Measurements from ENCODE around the gene WSCD2. TPM values are rescaled to one million over a fixed set of nuclear protein-coding genes. Genes with fewer than 3 reads are reported as not detected.
A peak's percentile ranks its signal among the peaks of the same experiment; 100 is the strongest.
"Not testable (repeated sequence)": the region's sequence is repeated elsewhere in the genome, so short reads cannot be mapped to it uniquely, and the experiment has no call there.

WSCD2 gene
- polyA plus RNA-seq, 4 donors: 6.9 to 10.4 (median 8.8) TPM

GRCh38 chr12:108191938-108192337 lies 62.9 kb downstream of the WSCD2 start:
- DNase-seq (ENCODE audit: low read depth in 4 of 4, low spot score in 2 of 4): no peak

- no peak for DNase-seq (ENCODE audit: low read depth in 4 of 4, low spot score in 2 of 4)
Measured at GRCh38 chr12:108193493-108193892, 64.4 kb downstream of the WSCD2 start.

GRCh38 chr12:108193917-108194316 lies 64.8 kb downstream of the WSCD2 start:
- DNase-seq (ENCODE audit: low read depth in 4 of 4, low spot score in 2 of 4): no peak

- DNase-seq (ENCODE audit: low read depth in 4 of 4, low spot score in 2 of 4): no peak
Measured at GRCh38 chr12:108194585-108194984, 65.5 kb downstream of the WSCD2 start.

GRCh38 chr12:108196319-108196718 lies 67.2 kb downstream of the WSCD2 start:
- no peak for DNase-seq (ENCODE audit: low read depth in 4 of 4, low spot score in 2 of 4)

DNA sequence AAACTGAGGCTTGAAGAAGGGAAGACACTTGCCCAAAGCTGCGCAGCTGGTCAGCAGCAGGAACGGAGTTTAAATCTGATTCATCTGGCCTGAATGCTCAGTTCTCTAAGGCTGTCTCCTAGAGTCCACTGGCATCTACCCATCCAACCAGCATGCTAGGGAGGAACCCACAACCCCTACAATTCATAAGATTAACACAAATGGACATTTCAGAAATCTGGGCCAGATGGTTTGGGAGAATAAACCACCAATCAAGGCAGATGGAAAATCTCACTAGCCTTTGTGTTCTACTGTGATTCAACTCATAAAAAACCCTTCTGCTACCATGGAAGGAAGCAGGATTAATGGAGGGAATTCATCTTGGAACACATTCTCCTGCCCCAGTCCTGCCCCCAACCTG lies 67.8 kb downstream of the WSCD2 start:
- no peak for DNase-seq (ENCODE audit: low read depth in 4 of 4, low spot score in 2 of 4)

DNA sequence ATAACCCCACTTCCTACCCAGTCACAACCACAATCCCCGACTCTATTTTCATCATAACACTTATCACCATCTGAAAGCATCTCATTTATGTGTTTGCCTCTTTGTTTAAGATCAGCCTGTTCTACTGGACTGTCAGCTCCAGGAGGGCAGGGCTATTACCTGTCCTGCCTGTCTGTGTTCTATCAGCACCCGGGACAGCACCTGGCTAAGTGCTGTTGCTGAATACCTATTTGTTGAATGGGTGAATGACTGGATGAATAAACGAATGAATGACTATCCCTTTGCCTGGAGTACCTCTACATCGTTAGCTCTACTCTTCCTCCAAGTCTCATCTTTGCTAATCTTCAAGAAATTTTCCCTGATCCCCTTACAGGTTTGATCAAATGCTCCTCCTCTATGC lies 69.0 kb downstream of the WSCD2 start:
- DNase-seq (ENCODE audit: low read depth in 4 of 4, low spot score in 2 of 4): no peak

- no peak for DNase-seq (ENCODE audit: low read depth in 4 of 4, low spot score in 2 of 4)
Measured at GRCh38 chr12:108199106-108199505, 70.0 kb downstream of the WSCD2 start.

- no peak for DNase-seq (ENCODE audit: low read depth in 4 of 4, low spot score in 2 of 4)
Measured at GRCh38 chr12:108201808-108202207, 72.7 kb downstream of the WSCD2 start.

GRCh38 chr12:108204117-108204987 lies 75.3 kb downstream of the WSCD2 start:
- no peak for DNase-seq (ENCODE audit: low read depth in 4 of 4, low spot score in 2 of 4)

DNA sequence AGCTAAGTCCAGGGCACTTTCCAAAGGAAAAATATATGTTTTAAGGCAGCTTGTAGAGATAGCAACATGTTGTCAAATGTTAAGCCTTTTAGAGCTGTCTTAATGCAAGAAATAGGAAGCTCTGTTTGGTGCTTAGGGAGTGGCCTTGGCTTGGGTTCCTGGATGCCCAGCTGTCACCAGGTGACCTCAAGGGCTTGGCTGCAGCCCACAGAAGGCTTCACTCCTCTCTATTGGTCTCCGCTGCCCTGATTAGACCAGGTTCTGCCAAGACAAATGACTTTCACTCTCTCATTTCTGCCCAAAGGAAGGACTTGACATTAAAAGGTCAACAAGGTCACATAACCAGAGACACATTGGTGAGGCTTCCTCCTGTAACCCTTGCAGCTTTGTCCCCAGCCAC lies 76.8 kb downstream of the WSCD2 start:
- no peak for DNase-seq (ENCODE audit: low read depth in 4 of 4, low spot score in 2 of 4)

- DNase-seq (ENCODE audit: low read depth in 4 of 4, low spot score in 2 of 4): no peak
Measured at GRCh38 chr12:108207791-108208730, 79.0 kb downstream of the WSCD2 start.

GRCh38 chr12:108210001-108210400 lies 80.9 kb downstream of the WSCD2 start:
- DNase-seq (ENCODE audit: low read depth in 4 of 4, low spot score in 2 of 4): no peak

- no peak for DNase-seq (ENCODE audit: low read depth in 4 of 4, low spot score in 2 of 4)
Measured at GRCh38 chr12:108211157-108211556, 82.1 kb downstream of the WSCD2 start.

DNA sequence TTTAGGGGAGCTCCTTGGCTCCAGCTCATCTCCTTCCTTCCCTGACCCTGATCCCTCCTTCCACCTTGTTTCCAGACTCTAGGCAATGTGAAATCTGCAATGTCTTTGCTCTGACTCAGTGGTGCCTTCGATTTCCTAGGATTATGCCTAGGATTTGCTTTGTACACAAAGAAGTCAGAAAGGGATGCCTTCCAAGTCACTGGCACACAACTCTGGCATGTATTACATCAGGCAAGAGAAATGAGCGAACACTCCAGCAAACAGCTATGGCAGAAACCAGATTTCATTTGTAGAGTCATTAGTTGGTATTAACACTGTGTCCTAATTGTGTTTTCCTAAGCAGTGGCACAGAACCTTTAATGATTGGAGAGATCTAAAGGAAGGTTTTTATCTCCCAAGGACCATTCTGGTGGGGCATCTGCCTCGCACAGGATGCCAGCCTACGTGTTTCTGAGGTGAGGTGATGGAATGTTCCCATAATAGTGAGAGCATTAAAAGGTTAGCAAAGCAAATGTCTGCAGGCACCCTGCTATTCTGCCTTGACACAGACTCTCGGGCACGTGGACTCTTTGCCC lies 84.9 kb downstream of the WSCD2 start:
- DNase-seq (ENCODE audit: low read depth in 4 of 4, low spot score in 2 of 4): no peak

DNA sequence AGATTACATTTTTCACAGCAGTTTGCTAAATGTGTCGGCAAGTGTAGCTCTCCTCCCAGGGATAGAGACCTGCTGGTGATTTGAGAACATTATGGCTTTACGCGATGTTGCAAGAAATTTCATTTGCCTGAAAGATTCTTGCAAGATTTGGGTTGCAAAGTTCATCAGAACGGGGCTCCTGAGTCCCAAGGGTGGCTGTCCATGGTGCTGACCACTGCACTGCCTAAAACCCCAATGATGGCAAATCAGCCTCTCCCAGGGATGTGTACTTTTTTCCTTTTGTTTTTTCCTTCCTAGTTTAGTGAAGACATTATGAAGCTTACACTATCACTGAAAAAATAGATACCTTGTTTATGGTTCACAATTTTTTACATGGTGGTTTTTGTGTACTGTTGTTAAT lies 85.4 kb downstream of the WSCD2 start:
- DNase-seq (ENCODE audit: low read depth in 4 of 4, low spot score in 2 of 4): peak; percentile 17 to 53 (median 25)

GRCh38 chr12:108215458-108215857 lies 86.4 kb downstream of the WSCD2 start:
- DNase-seq (ENCODE audit: low read depth in 4 of 4, low spot score in 2 of 4): no peak

DNA sequence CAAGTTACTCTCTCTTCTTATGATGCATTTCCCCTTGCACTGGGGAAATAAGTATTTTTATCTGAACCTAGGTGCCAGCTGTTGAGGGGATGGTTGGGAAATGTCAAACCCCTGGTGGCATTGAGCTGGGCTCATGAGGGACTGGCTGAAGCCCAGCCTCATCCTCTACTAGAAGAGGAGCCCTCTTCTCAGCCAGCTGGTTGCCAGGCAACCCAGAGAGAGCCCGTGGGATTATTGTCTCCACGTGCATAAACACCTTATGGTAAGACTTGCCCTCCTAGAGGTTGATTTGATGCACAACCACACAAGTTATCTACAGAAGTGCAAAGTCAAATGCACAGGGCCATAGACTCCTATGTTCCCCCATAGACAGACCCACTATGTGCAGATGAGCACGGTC lies 89.8 kb downstream of the WSCD2 start:
- DNase-seq (ENCODE audit: low read depth in 4 of 4, low spot score in 2 of 4): no peak

DNA sequence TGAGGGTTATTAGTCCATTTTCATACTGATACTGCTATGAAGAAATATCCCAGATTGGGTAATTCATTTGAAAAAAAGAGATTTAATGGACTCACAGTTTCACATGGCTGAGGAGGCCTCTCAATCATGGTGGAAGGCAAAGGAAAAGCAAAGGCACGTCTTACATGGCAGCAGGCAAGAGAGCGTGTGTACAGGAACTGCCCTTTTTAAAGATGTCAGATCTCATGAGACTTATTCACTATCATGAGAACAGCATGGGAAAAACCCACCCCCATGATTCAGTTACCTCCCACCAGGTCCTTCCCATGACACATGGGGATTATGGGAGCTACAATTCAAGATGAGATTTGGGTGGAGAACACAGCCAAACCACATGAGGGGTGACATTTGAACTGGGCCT lies 96.0 kb downstream of the WSCD2 start:
- not testable (repeated sequence) for DNase-seq (ENCODE audit: low read depth in 4 of 4, low spot score in 2 of 4)

- no peak for DNase-seq (ENCODE audit: low read depth in 4 of 4, low spot score in 2 of 4)
Measured at GRCh38 chr12:108226866-108227265, 97.8 kb downstream of the WSCD2 start.

GRCh38 chr12:108228746-108229145 lies 99.7 kb downstream of the WSCD2 start:
- DNase-seq (ENCODE audit: low read depth in 4 of 4, low spot score in 2 of 4): no peak

Measured in left renal cortex interstitium (tissue), 4 donors.